Dendritic cell treated with granulocyte-macrophage colony-stimulating factor and Interleukin-4, amounts not matched to agents 40 ng/mL and 50 ng/mL, for 4 days (primary cell): ENCODE data around the gene MED26.

Source experiments
- H3K27ac Mint-ChIP-seq: one replicate; pipeline ENCODE4 v1.8.0; 2022; ENCODE audit warnings: mild to moderate bottlenecking, mixed read lengths
- H3K27me3 Mint-ChIP-seq: one replicate; pipeline ENCODE4 v1.8.0; 2022; ENCODE audit warnings: mild to moderate bottlenecking, mixed read lengths
- H3K36me3 Mint-ChIP-seq: one replicate; pipeline ENCODE4 v1.8.0; 2022; ENCODE audit warnings: low read depth, mixed read lengths
- H3K4me1 Mint-ChIP-seq: one replicate; pipeline ENCODE4 v1.8.0; 2022; ENCODE audit warnings: low read depth, mixed read lengths
- H3K4me3 Mint-ChIP-seq: one replicate; pipeline ENCODE4 v1.8.0; 2022; ENCODE audit warnings: mild to moderate bottlenecking, moderate library complexity, mixed read lengths
- H3K9me3 Mint-ChIP-seq: one replicate; pipeline ENCODE4 v1.8.0; 2022; ENCODE audit warnings: mixed read lengths
- intact Hi-C: fragments of 100-400 bp; cut with micrococcal nuclease; formaldehyde crosslinking; loops from one replicate; pipeline ENCODE4 v1.15.0; 2022

Gene MED26

DNA sequence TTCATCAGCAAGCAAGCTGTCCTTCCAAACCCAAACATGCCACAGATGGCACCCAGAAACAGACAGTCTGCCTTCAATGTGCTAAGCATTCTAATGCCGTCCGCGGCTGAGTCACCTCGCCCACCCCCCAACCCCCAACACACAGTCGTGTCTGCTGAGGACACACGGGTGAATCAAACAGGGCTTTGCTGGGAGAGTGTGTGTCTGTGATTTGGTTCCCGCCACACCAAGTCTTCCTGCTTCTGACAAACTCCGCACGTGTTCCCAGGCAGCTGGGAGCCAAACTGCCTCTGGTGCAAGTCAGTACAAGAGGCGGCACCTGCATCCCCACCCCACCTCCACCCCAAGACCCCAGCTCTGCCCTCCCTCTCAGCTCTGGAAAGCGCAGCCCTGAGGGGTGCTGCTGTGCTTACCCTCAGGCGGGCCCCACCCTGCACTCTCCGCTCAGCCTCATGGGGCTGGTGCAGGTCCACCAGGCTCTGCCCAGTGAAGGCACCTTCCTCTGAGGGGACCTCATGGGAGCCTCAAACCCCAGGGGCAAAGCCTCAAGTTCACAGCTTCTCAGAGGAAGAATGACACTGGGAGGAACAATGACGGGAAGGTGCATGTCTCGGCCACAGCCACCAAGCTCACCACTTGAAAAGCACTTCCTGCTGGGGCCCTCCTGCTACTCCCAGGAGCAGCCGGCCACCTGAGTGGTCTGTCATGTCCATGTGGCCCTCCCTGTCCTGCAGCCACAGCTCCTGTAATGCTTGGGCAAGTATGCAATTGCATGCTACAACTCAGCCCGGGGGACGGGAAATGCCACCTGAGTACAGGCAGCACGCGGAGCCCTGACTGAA lies 40.8 kb downstream of the MED26 start:
- peaks cover 82% of the 10 kb centered on the region for H3K4me1 Mint-ChIP-seq
- H3K9me3 Mint-ChIP-seq: no peaks in the 10 kb centered on the region
- H3K27me3 Mint-ChIP-seq: no peaks in the 10 kb centered on the region
- peak overlapping the region; percentile 98 for H3K27ac Mint-ChIP-seq
- peaks cover 20% of the 10 kb centered on the region for H3K36me3 Mint-ChIP-seq
- peak overlapping the region; percentile 57 for H3K4me3 Mint-ChIP-seq
- intact Hi-C loops: no loop called here

- Mint-ChIP-seq H3K9me3 (no peaks in the 10 kb centered on the region), H3K4me3 (peak overlapping the region; percentile 87), H3K4me1 (peaks cover 83% of the 10 kb centered on the region), H3K27me3 (no peaks in the 10 kb centered on the region), H3K36me3 (peaks cover 26% of the 10 kb centered on the region), H3K27ac (peak overlapping the region; percentile 98)
- intact Hi-C loops: no loop called here
Measured at GRCh38 chr19:16586477-16586871, 41.5 kb downstream of the MED26 start.

DNA sequence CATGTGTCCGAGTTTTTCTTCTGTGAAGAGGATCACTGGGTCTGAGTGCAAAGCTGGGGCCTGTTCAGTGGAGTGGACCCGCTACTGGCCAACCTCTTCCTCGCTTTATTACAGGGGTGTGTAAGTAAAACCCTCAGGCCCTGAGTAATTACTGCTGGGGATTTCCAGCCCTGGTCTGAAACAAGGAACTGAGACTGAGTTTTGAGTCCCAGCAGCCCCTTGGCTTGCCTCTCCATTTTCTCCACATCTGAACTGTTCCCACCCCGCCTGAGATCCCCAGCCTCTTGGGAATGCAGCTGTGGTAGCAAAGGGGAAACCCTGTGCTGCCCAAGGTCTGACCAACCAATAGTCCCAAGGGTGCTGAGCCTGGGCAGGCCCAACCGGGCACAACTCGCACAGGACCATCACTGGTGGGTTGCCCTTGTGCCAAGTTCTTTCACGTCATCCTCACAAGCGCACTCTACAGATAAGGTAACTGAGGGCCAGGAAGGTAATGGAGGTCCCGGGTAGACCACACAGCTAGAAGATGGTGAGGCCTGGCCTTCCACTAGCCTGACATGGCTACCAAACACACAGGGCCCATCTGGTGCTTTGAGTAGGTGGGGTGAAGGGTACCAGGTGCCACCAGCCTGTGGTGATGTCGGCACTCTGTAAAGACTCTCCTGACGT lies 42.1 kb downstream of the MED26 start:
- peaks cover 30% of the 10 kb centered on the region for H3K36me3 Mint-ChIP-seq
- intact Hi-C loops: loop anchor here (2.0 kb wide), 1 partner anchor 43 kb away; the partner anchor contains the start of gene MED26
- H3K9me3 Mint-ChIP-seq: no peaks in the 10 kb centered on the region
- H3K27ac Mint-ChIP-seq: peak overlapping the region; percentile 98
- peak overlapping the region; percentile 87 for H3K4me3 Mint-ChIP-seq
- H3K4me1 Mint-ChIP-seq: peaks cover 88% of the 10 kb centered on the region
- no peaks in the 10 kb centered on the region for H3K27me3 Mint-ChIP-seq

GRCh38 chr19:16585094-16585801 lies 42.8 kb downstream of the MED26 start:
- H3K27me3 Mint-ChIP-seq: no peaks in the 10 kb centered on the region
- intact Hi-C loops: loop anchor here (2.0 kb wide), 1 partner anchor 44 kb away; the partner anchor contains the start of gene MED26
- no peaks in the 10 kb centered on the region for H3K9me3 Mint-ChIP-seq
- peaks cover 91% of the 10 kb centered on the region for H3K4me1 Mint-ChIP-seq
- peak overlapping the region; percentile 98 for H3K27ac Mint-ChIP-seq
- peaks cover 37% of the 10 kb centered on the region for H3K36me3 Mint-ChIP-seq
- H3K4me3 Mint-ChIP-seq: peak overlapping the region; percentile 87

- Mint-ChIP-seq H3K27ac (peak overlapping the region; percentile 98), H3K9me3 (no peaks in the 10 kb centered on the region), H3K36me3 (peaks cover 45% of the 10 kb centered on the region), H3K4me1 (peaks cover 90% of the 10 kb centered on the region), H3K4me3 (peak overlapping the region; percentile 87), H3K27me3 (no peaks in the 10 kb centered on the region)
- intact Hi-C loops: loop anchor here (1.0 to 2.0 kb wide), 2 partner anchors 12 to 44 kb away; partner anchors contain the start of genes MED26 and SLC35E1
Measured at GRCh38 chr19:16584248-16585093, 43.5 kb downstream of the MED26 start.

DNA sequence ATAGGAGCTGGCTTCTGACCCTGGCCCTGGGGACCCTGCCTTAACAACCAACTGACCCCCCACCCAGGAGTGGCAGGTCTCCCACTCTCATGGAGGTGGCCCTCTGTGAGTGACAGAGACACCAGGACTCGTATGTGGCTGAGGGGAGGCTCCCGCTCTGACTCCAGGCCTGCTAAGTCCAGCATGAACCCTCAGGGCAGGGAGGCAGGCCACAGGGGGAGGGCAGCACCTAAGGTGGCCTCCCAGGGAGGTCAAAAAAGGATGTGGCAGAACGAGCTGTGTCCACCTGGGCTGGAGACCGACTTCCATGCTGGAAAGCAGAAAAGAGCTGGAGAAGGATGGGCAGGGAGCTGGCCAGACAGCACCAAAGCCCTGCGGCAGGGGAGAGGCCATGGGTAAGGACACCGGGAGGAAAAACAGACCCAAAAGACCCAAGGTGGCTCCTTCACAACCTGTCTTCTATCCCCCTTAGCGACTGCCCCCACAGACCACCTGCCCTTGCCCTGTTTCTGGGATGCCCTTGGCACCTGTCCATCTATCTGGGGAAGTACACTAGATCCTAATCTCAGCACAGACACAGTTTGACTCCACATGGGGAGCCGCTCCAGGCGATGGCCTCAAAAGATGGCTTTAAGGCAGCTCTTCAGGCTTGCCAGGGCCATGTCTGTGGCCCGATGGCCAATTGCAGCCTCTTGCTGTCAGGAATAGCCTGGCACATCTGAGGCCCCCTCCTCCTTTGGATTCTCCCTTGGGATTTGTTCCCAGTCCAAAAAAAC lies 45.3 kb downstream of the MED26 start:
- peak overlapping the region; percentile 98 for H3K27ac Mint-ChIP-seq
- H3K4me1 Mint-ChIP-seq: peaks cover 82% of the 10 kb centered on the region
- no peaks in the 10 kb centered on the region for H3K9me3 Mint-ChIP-seq
- H3K36me3 Mint-ChIP-seq: peaks cover 63% of the 10 kb centered on the region
- H3K27me3 Mint-ChIP-seq: no peaks in the 10 kb centered on the region
- intact Hi-C loops: no loop called here
- no peak overlapping the region for H3K4me3 Mint-ChIP-seq

DNA sequence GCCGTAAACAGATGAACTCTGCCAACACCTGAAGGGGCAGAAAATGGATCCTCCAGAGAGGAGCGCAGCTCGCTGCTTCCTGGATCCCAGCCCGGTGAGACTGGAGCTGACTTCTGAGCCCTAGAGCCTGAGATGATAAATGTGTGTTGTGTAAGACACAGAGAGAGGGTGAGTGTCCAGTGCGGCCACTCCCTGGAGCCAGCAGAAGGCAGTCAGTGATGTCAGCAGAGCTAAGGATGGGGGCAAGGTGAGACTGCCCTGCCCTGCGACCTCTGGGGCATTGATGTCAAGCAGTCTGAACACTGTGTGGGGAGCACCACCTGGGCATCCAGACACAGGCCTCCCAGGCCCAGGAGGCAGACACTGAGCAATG lies 46.0 kb downstream of the MED26 start:
- H3K27me3 Mint-ChIP-seq: no peaks in the 10 kb centered on the region
- H3K9me3 Mint-ChIP-seq: no peaks in the 10 kb centered on the region
- H3K27ac Mint-ChIP-seq: peak overlapping the region; percentile 17
- intact Hi-C loops: no loop called here
- peaks cover 70% of the 10 kb centered on the region for H3K36me3 Mint-ChIP-seq
- H3K4me3 Mint-ChIP-seq: no peak overlapping the region
- peaks cover 79% of the 10 kb centered on the region for H3K4me1 Mint-ChIP-seq

DNA sequence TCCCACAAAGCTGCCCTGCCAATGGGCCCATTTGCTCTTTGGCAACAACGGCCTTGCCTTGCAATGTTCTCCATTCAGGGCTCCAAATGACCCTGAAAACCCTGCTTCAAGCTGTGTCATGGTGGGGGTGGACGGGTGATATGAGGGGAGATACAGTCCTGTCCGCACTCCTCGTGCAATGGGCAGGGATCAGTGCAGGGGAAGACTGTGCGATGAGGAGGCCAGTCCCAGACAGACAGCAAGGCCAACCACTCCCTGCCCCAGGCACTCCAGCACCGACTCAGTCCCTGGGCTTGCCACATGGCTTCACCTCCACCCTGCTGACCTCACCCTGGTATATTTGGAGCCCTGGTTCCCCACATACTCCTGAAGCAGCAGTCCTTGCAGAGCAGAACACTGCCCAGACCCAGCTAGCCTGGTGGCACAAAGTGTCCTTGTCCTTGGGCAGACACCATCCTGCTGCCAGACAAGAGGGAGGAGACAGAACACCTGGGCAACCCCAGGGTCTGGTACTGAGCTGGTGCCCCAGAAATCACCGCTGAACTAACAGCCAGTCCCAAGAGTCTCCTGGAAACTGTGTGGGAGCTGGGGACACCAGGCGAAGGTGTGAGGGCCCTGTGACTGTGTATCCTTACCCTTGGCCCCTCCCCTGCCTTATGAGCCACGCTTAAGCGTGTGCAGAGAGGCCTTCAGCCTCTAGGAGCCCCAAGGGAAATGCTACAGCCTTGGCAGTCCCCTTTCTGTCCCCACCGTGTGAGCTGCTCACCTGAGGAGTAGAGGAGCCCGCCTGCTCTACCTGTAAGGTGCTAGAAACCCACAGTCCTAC lies 46.6 kb downstream of the MED26 start:
- no peak overlapping the region for H3K4me3 Mint-ChIP-seq
- intact Hi-C loops: no loop called here
- peaks cover 76% of the 10 kb centered on the region for H3K36me3 Mint-ChIP-seq
- H3K27ac Mint-ChIP-seq: peak overlapping the region; percentile 37
- no peaks in the 10 kb centered on the region for H3K27me3 Mint-ChIP-seq
- H3K9me3 Mint-ChIP-seq: no peaks in the 10 kb centered on the region
- peaks cover 76% of the 10 kb centered on the region for H3K4me1 Mint-ChIP-seq

DNA sequence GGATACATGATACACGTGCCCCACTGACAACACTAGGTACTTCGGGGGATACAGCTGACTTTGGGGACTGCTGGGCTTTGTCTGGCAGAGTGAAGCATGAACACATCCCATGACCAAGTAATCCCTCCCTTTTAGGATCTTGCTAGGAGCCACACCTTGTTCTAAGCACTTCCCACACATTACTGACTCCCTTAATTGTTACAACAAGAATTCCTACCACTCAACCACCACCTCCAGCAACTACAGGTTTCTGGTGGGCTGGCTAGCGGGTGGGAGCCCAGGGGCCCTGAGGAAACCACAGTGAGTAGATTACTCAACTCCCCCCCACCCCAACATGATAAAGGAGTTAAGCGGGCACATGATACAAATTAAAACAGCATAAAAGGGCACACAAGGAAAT lies 48.6 kb downstream of the MED26 start:
- intact Hi-C loops: no loop called here
- peaks cover 76% of the 10 kb centered on the region for H3K36me3 Mint-ChIP-seq
- no peaks in the 10 kb centered on the region for H3K27me3 Mint-ChIP-seq
- H3K4me1 Mint-ChIP-seq: peaks cover 76% of the 10 kb centered on the region
- H3K9me3 Mint-ChIP-seq: no peaks in the 10 kb centered on the region
- H3K4me3 Mint-ChIP-seq: no peak overlapping the region
- peak overlapping the region; percentile 17 for H3K27ac Mint-ChIP-seq

GRCh38 chr19:16577531-16577985 lies 50.4 kb downstream of the MED26 start:
- no peak overlapping the region for H3K4me3 Mint-ChIP-seq
- intact Hi-C loops: no loop called here
- H3K4me1 Mint-ChIP-seq: peaks cover 78% of the 10 kb centered on the region
- H3K27me3 Mint-ChIP-seq: no peaks in the 10 kb centered on the region
- no peaks in the 10 kb centered on the region for H3K9me3 Mint-ChIP-seq
- H3K36me3 Mint-ChIP-seq: peaks cover 91% of the 10 kb centered on the region
- no peak overlapping the region for H3K27ac Mint-ChIP-seq

DNA sequence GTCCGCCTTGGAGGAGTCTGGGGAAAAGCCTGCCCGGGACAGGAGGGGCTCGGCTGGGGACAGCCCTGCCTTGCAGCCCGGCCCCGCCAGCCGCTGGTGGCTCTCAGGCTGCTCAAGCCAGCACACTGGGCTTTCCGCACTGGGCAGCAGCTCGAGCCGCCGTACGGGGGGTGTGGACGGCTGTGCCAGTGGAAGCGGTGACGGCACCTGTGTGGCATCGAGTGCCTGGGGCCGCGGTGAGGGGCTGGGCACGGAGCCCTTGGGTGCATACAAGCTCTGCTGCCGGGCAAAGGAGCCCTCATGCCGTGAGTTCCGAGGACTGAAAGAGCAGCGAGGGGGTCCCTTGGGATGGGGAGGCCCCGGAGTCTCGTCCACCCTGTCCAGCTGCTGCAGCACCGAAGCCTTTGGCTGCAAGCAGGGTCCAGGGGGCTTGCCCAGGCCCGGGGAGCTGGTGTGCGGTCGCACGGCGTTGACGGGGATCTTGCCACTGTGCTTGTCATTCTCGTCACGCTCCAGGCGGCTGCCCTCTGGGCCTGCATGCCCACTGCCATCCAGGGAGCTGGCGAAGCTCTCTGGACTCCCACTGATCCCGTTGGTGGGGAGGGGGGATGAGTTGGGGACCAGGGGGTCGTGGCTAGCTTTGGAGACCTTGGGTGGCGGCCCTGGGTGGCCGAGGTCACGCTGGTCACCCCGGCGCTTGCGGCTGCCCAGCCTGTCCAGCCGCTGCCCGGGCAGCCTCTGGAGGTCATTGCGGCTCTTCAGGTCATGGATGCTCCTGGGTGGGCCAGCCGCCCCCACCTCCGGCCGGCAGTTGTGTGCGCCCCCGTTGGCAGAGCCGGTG lies 51.1 kb downstream of the MED26 start:
- H3K4me1 Mint-ChIP-seq: peaks cover 72% of the 10 kb centered on the region
- H3K4me3 Mint-ChIP-seq: no peak overlapping the region
- intact Hi-C loops: no loop called here
- H3K36me3 Mint-ChIP-seq: peaks cover 93% of the 10 kb centered on the region
- H3K27me3 Mint-ChIP-seq: no peaks in the 10 kb centered on the region
- no peak overlapping the region for H3K27ac Mint-ChIP-seq
- H3K9me3 Mint-ChIP-seq: no peaks in the 10 kb centered on the region
